Neural crest cell (in vitro differentiated cells): ENCODE results near the gene TNIP2. TPM values are rescaled to one million over a fixed set of nuclear protein-coding genes. Genes with fewer than 3 reads are reported as not detected.

Source experiments
- DNase-seq: peaks from one replicate; pipeline ENCODE4 v3.0.0; 2021; ENCODE audit warnings: low read depth, mixed read lengths, low spot score
- H3K27ac Mint-ChIP-seq: one replicate; pipeline ENCODE4 v1.8.0; 2021; ENCODE audit warnings: mild to moderate bottlenecking, mixed read lengths; ENCODE audit not compliant: unreplicated experiment
- H3K27me3 Mint-ChIP-seq: 2 replicates; pipeline ENCODE4 v1.8.0; 2021; ENCODE audit warnings: low read depth, mild to moderate bottlenecking, mixed read lengths
- H3K36me3 Mint-ChIP-seq: 2 replicates; pipeline ENCODE4 v1.8.0; 2021; ENCODE audit warnings: low read depth, mild to moderate bottlenecking, mixed read lengths
- H3K4me1 Mint-ChIP-seq: 2 replicates; pipeline ENCODE4 v1.8.0; 2021; ENCODE audit warnings: mixed read lengths
- H3K4me3 Mint-ChIP-seq: one replicate; pipeline ENCODE4 v1.8.0; 2021; ENCODE audit warnings: mild to moderate bottlenecking, mixed read lengths
- H3K9me3 Mint-ChIP-seq: 2 replicates; pipeline ENCODE4 v1.8.0; 2021; ENCODE audit warnings: mixed read lengths
- long read RNA-seq: library from polyadenylated mRNA; unstranded; transcript quantifications from one replicate; pipeline ENCODE4 v2.0.0, GENCODE V29; 2020
- total RNA-seq: library from RNA; stranded (reverse); gene quantifications from 2 replicates; pipeline ENCODE4 v1.2.1, GENCODE V29; 2021
- TF ChIP-seq, protein P1 (sequence below): fragments of 200-600 bp; sonication (generic); conservative IDR thresholded peaks from 2 replicates; pipeline ENCODE4 v1.5.0; 2021; ENCODE audit warnings: antibody characterized with exemption, mild to moderate bottlenecking

The TNIP2 gene, protein sequence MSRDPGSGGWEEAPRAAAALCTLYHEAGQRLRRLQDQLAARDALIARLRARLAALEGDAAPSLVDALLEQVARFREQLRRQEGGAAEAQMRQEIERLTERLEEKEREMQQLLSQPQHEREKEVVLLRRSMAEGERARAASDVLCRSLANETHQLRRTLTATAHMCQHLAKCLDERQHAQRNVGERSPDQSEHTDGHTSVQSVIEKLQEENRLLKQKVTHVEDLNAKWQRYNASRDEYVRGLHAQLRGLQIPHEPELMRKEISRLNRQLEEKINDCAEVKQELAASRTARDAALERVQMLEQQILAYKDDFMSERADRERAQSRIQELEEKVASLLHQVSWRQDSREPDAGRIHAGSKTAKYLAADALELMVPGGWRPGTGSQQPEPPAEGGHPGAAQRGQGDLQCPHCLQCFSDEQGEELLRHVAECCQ
- 25.1 and 26.2 TPM in 2 replicates for total RNA-seq
- long read RNA-seq, partial matches to known transcripts, result 3 of 5 reads
- long read RNA-seq, other reads (novel, unspliced or antisense), result 0 of 5 reads

DNA sequence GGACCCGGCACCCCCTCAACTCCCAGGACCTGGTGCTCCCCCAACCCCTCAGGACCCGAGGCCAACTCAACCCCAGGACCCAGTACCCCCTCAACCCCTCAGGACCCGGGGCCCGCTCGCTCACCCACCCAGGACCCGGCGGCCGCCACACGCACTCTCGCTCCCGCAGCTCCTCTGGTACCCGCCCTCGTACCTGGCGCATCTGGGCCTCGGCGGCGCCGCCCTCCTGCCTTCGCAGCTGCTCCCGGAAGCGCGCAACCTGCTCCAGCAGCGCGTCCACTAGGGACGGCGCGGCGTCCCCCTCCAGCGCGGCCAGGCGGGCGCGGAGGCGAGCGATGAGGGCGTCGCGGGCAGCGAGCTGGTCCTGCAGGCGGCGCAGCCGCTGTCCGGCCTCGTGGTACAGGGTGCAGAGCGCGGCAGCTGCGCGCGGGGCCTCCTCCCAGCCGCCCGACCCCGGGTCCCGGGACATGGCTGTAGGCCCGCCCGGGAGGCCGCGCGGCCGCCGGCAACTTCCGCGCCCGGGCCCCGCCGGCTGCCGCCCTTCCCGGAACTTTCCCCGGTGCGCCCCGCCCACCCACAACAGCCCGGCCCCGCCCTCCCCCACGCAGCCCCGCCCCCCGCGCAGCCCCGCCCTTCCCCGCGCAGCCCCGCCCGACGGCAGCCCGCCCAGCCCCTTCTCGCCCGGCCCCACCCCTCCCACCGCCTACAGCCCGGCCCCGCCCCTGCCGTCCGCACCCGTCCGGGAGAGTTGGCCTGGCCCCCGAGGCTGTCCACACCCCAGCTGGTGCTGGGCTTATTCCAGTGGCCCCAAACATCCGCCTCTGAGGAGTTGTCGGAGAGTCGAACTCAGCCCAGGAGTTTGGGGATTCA lies at the start of gene TNIP2:
TSS of gene TNIP2 (minus strand) at position 516 of the 870 bp plus-strand sequence. CDS start at position 469, 47 bp downstream.
- H3K9me3 Mint-ChIP-seq, result no peaks in the 10 kb centered on the region
- no peaks in the 10 kb centered on the region for H3K36me3 Mint-ChIP-seq
- no peak within 1 kb of the TSS for H3K27ac Mint-ChIP-seq
- H3K27me3 Mint-ChIP-seq, result peaks cover 3% of the 10 kb centered on the region
- H3K4me1 Mint-ChIP-seq, result peaks cover 22% of the 10 kb centered on the region
- peak; percentile 64 for DNase-seq
- peak within 1 kb of the TSS; percentile 90 for H3K4me3 Mint-ChIP-seq
- TF ChIP-seq, protein P1, sequence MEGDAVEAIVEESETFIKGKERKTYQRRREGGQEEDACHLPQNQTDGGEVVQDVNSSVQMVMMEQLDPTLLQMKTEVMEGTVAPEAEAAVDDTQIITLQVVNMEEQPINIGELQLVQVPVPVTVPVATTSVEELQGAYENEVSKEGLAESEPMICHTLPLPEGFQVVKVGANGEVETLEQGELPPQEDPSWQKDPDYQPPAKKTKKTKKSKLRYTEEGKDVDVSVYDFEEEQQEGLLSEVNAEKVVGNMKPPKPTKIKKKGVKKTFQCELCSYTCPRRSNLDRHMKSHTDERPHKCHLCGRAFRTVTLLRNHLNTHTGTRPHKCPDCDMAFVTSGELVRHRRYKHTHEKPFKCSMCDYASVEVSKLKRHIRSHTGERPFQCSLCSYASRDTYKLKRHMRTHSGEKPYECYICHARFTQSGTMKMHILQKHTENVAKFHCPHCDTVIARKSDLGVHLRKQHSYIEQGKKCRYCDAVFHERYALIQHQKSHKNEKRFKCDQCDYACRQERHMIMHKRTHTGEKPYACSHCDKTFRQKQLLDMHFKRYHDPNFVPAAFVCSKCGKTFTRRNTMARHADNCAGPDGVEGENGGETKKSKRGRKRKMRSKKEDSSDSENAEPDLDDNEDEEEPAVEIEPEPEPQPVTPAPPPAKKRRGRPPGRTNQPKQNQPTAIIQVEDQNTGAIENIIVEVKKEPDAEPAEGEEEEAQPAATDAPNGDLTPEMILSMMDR, result peak; percentile 53

DNA sequence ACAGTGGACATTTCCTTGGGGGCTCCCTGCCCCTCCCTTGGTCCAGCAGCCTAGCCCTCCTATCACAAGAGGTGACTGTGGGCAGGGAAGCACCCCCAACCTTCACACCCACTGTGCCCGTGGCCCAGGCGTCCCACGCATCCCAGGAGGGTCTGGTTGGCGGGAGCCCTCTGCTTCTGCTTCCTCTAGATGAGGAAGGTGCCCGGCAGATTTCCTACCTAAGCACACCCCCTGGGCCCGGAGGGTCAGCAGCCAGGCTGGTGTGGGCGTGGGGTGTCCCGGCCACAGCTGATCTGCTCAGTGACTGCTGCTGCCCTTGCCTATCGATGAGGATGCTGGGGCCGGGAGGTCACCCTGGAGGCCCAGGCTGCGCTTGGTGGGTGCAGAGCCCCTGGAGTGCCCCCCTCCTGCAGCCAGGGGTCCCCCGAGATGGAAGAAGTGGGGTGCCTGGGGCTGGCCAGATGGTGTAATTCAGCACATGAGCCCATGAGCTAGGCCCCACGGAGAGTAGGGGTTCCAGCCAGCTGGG lies 48.9 kb upstream of the TNIP2 start:
- H3K9me3 Mint-ChIP-seq, result no peaks in the 10 kb centered on the region
- TF ChIP-seq, protein P1, result no peak
- no peaks in the 10 kb centered on the region for H3K27me3 Mint-ChIP-seq
- peaks cover 26% of the 10 kb centered on the region for H3K4me1 Mint-ChIP-seq
- no peak overlapping the region for H3K4me3 Mint-ChIP-seq
- no peaks in the 10 kb centered on the region for H3K36me3 Mint-ChIP-seq
- DNase-seq, result no peak
- no peak overlapping the region for H3K27ac Mint-ChIP-seq

DNA sequence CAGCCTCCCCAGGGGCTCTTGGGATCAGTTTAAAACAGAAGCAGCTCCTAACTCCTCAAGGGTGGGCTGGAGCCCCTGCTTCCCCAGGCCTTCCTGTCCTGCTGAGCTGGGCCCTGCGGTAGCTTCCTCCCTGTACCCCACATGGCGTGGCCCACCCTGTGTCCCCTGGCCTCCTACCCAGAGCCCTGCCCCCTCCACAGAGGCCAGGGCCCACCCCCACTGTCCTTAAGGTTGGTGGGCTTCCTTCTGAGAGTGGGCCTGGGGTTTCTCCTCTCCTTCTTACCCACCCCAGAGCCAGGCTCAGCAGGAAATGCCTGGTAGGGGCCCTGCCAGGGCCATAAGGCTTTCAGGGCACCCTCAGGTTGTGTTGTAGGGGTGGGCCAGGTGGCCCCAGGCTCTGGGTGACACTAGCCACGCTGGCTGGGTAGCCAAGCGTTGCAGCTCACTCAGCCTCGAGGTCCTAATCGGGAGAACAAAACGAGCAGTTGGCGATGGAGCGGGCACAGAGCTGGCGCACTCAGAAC lies 48.4 kb upstream of the TNIP2 start:
- TF ChIP-seq, protein P1, result no peak
- Mint-ChIP-seq H3K27me3 (no peaks in the 10 kb centered on the region), H3K27ac (no peak overlapping the region), H3K4me1 (peaks cover 21% of the 10 kb centered on the region), H3K36me3 (no peaks in the 10 kb centered on the region), H3K4me3 (no peak overlapping the region), H3K9me3 (no peaks in the 10 kb centered on the region)
- DNase-seq, result no peak

DNA sequence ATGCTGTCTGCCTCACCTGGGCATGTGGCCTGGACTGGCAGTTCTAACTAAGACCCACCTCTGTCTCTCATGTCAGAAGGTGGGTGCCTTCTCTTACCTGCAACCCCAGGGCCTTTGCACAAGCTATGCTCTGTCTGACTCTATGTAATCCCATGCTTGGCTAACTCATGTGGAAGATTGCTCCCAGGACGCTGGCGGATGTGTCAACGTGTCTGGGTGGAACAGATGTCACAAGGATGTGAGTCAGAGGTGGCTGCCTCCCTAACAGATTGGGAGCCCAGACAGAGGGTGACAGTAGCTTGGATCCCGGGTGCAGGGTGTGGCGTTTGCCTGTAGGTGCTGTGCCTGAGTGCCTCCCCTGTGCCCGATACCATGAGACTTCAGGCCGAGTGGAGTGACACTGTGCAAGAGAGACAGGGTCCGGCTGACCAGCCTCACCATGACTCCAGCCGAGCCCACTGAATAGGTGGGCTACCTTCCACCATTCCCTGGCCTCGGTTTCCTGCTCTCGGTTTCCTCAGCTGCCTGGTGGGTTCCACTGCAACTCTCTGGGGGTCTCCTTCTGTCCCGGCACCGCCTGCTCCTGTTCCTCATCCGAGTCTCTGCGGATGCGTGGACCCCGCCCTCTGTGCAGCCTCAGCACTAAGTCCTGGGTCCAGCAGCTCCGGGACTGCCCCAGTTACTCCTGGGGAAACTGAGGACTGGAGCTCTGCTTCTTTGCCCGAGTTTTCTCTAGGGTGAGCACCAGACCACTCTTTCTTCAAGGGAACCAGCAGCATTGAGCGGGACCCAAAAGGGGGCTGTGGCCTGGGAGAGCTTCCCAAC lies 47.7 kb upstream of the TNIP2 start:
- Mint-ChIP-seq H3K4me1 (peaks cover 21% of the 10 kb centered on the region), H3K27ac (peak overlapping the region; percentile 27), H3K36me3 (no peaks in the 10 kb centered on the region), H3K4me3 (no peak overlapping the region), H3K9me3 (no peaks in the 10 kb centered on the region), H3K27me3 (no peaks in the 10 kb centered on the region)
- TF ChIP-seq, protein P1, result no peak
- DNase-seq, result no peak
